CD4-positive, alpha-beta T cell treated with Interferon alpha-2 for 1 hour (primary cell): ENCODE measurements around the gene MPZ.
A peak's percentile ranks its signal among the peaks of the same experiment; 100 is the strongest.
"Not testable (repeated sequence)": the region's sequence is repeated elsewhere in the genome, so short reads cannot be mapped to it uniquely, and the experiment has no call there.

Experiments used
- DNase-seq, 2 donors: peaks; one replicate each; pipeline ENCODE4 v3.0.0-alpha.2; 2020 to 2022

MPZ gene

GRCh38 chr1:161309868-161310267 lies at the start of gene MPZ:
Gene MPZ (minus strand): TSS chr1:161309968. CDS start chr1:161309905, 63 bp downstream.
- DNase-seq, result no peak

- DNase-seq, result peak in 1 of 2 donors; percentile 4
Measured at GRCh38 chr1:161359291-161359690, 49.5 kb upstream of the MPZ start.

GRCh38 chr1:161357073-161357472 lies 47.3 kb upstream of the MPZ start:
- no peak for DNase-seq

- DNase-seq, result peak in 1 of 2 donors; percentile 4
Measured at GRCh38 chr1:161351482-161351881, 41.7 kb upstream of the MPZ start.

GRCh38 chr1:161350671-161351070 lies 40.9 kb upstream of the MPZ start:
- no peak for DNase-seq

GRCh38 chr1:161342821-161343220 lies 33.1 kb upstream of the MPZ start:
- DNase-seq, result no peak

- no peak for DNase-seq
Measured at GRCh38 chr1:161342177-161342576, 32.4 kb upstream of the MPZ start.

- DNase-seq, result no peak
Measured at GRCh38 chr1:161335796-161336195, 26.0 kb upstream of the MPZ start.

GRCh38 chr1:161333166-161333565 lies 23.4 kb upstream of the MPZ start:
- no peak for DNase-seq

- DNase-seq, result no peak
Measured at GRCh38 chr1:161330346-161330745, 20.6 kb upstream of the MPZ start.

- DNase-seq, result peak in 1 of 2 donors; percentile 30
Measured at GRCh38 chr1:161324020-161324419, 14.3 kb upstream of the MPZ start.

- not testable (repeated sequence) for DNase-seq
Measured at GRCh38 chr1:161315841-161316674, 6.3 kb upstream of the MPZ start.

GRCh38 chr1:161314201-161314981 lies 4.6 kb upstream of the MPZ start, which contains the start of gene SDHC:
Gene SDHC (plus strand): TSS chr1:161314381. CDS start chr1:161314406, 25 bp downstream.
- DNase-seq, result peak; percentile 91 to 93

GRCh38 chr1:161313554-161314200 lies 3.9 kb upstream of the MPZ start:
- DNase-seq, result no peak

GRCh38 chr1:161311595-161312181 lies 1.9 kb upstream of the MPZ start:
- DNase-seq, result no peak

- DNase-seq, result no peak
Measured at GRCh38 chr1:161307892-161308638, 1.7 kb downstream of the MPZ start.

- DNase-seq, result peak; percentile 19 to 30
Measured at GRCh38 chr1:161307230-161307768, 2.5 kb downstream of the MPZ start.

- peak; percentile 94 to 96 for DNase-seq
Measured at GRCh38 chr1:161305867-161306519, 3.8 kb downstream of the MPZ start.

- peak in 1 of 2 donors; percentile 20 for DNase-seq
Measured at GRCh38 chr1:161304927-161305866, 4.6 kb downstream of the MPZ start.

- DNase-seq, result no peak
Measured at GRCh38 chr1:161300478-161300877, 9.3 kb downstream of the MPZ start.
